HUES48 (cell line): ENCODE results near the gene TICRR.

Experiments used
- H3K27ac ChIP-seq: one replicate; pipeline ENCODE4 v1.7.0; 2013; ENCODE audit warnings: low read depth, low read length, inconsistent platforms
- H3K27me3 ChIP-seq: 2 replicates; pipeline ENCODE4 v1.6.1; 2013; ENCODE audit warnings: mild to moderate bottlenecking, low read length; ENCODE audit not compliant: control insufficient read depth, insufficient read depth
- H3K36me3 ChIP-seq: 2 replicates; pipeline ENCODE4 v1.6.1; 2013; ENCODE audit warnings: low read length; ENCODE audit not compliant: control insufficient read depth, insufficient read depth
- H3K4me1 ChIP-seq: 2 replicates; pipeline ENCODE4 v1.6.1; 2013; ENCODE audit warnings: mild to moderate bottlenecking, low read length; ENCODE audit not compliant: control insufficient read depth, insufficient read depth
- H3K4me3 ChIP-seq: 2 replicates; pipeline ENCODE4 v1.5.1; 2013; ENCODE audit warnings: mild to moderate bottlenecking, low read depth, low read length
- H3K9ac ChIP-seq: 2 replicates; pipeline ENCODE4 v1.6.1; 2013; ENCODE audit warnings: mild to moderate bottlenecking, low read depth, low read length, moderate library complexity
- H3K9me3 ChIP-seq: 2 replicates; pipeline ENCODE4 v1.6.1; 2013; ENCODE audit warnings: low read length; ENCODE audit not compliant: control insufficient read depth, insufficient read depth

The TICRR gene

GRCh38 chr15:89646416-89647141, 71.3 kb downstream of the TICRR start:
- peaks cover 54% of the 10 kb centered on the region for H3K36me3 ChIP-seq
- H3K27ac ChIP-seq = no peak overlapping the region
- no peaks in the 10 kb centered on the region for H3K4me1 ChIP-seq
- H3K27me3 ChIP-seq = no peaks in the 10 kb centered on the region
- H3K4me3 ChIP-seq = no peak overlapping the region
- no peaks in the 10 kb centered on the region for H3K9me3 ChIP-seq
- no peak overlapping the region for H3K9ac ChIP-seq

- H3K36me3 ChIP-seq = peaks cover 52% of the 10 kb centered on the region
- H3K4me1 ChIP-seq = no peaks in the 10 kb centered on the region
- no peak overlapping the region for H3K9ac ChIP-seq
- no peaks in the 10 kb centered on the region for H3K27me3 ChIP-seq
- H3K27ac ChIP-seq = no peak overlapping the region
- no peak overlapping the region; the same call in 1 of the 2 replicates for H3K4me3 ChIP-seq
- no peaks in the 10 kb centered on the region for H3K9me3 ChIP-seq
These were observed 72.1 kb downstream of the TICRR start for GRCh38 chr15:89647191-89647851.

GRCh38 chr15:89648106-89649012, 73.1 kb downstream of the TICRR start:
- Histone ChIP-seq H3K27me3 (no peaks in the 10 kb centered on the region), H3K4me1 (no peaks in the 10 kb centered on the region), H3K9me3 (no peaks in the 10 kb centered on the region), H3K27ac (no peak overlapping the region), H3K4me3 (no peak overlapping the region), H3K36me3 (peaks cover 44% of the 10 kb centered on the region), H3K9ac (no peak overlapping the region)

- Histone ChIP-seq H3K36me3 (peaks cover 37% of the 10 kb centered on the region), H3K27me3 (no peaks in the 10 kb centered on the region), H3K9ac (no peak overlapping the region), H3K4me3 (no peak overlapping the region), H3K27ac (no peak overlapping the region), H3K9me3 (no peaks in the 10 kb centered on the region), H3K4me1 (no peaks in the 10 kb centered on the region)
These were observed 73.8 kb downstream of the TICRR start for GRCh38 chr15:89649013-89649625.

- Histone ChIP-seq H3K27ac (no peak overlapping the region), H3K4me3 (no peak overlapping the region), H3K9me3 (no peaks in the 10 kb centered on the region), H3K9ac (no peak overlapping the region), H3K4me1 (peaks cover 4% of the 10 kb centered on the region; the same call in 1 of the 2 replicates), H3K27me3 (no peaks in the 10 kb centered on the region), H3K36me3 (peaks cover 33% of the 10 kb centered on the region)
These were observed 74.4 kb downstream of the TICRR start for GRCh38 chr15:89649716-89650115.

- H3K4me1 ChIP-seq = peaks cover 4% of the 10 kb centered on the region; the same call in 1 of the 2 replicates
- H3K36me3 ChIP-seq = peaks cover 12% of the 10 kb centered on the region
- H3K27ac ChIP-seq = no peak overlapping the region
- no peak overlapping the region for H3K4me3 ChIP-seq
- H3K27me3 ChIP-seq = no peaks in the 10 kb centered on the region
- H3K9ac ChIP-seq = no peak overlapping the region
- H3K9me3 ChIP-seq = no peaks in the 10 kb centered on the region
These were observed 76.9 kb downstream of the TICRR start for GRCh38 chr15:89652131-89652530.

- peaks cover 4% of the 10 kb centered on the region; the same call in 1 of the 2 replicates for H3K4me1 ChIP-seq
- H3K27ac ChIP-seq = no peak overlapping the region
- no peak overlapping the region for H3K4me3 ChIP-seq
- no peak overlapping the region for H3K9ac ChIP-seq
- no peaks in the 10 kb centered on the region for H3K9me3 ChIP-seq
- H3K36me3 ChIP-seq = peaks cover 12% of the 10 kb centered on the region
- no peaks in the 10 kb centered on the region for H3K27me3 ChIP-seq
These were observed 77.4 kb downstream of the TICRR start for GRCh38 chr15:89652666-89653065.

GRCh38 chr15:89653578-89653977, 78.3 kb downstream of the TICRR start:
- no peak overlapping the region for H3K27ac ChIP-seq
- H3K4me1 ChIP-seq = peaks cover 4% of the 10 kb centered on the region; the same call in 1 of the 2 replicates
- no peaks in the 10 kb centered on the region for H3K27me3 ChIP-seq
- no peak overlapping the region for H3K9ac ChIP-seq
- peaks cover 12% of the 10 kb centered on the region for H3K36me3 ChIP-seq
- no peak overlapping the region for H3K4me3 ChIP-seq
- no peaks in the 10 kb centered on the region for H3K9me3 ChIP-seq

- Histone ChIP-seq H3K36me3 (peaks cover 12% of the 10 kb centered on the region), H3K27ac (no peak overlapping the region), H3K9me3 (no peaks in the 10 kb centered on the region), H3K9ac (0 out of 2 replicates have a peak overlapping the region, but pooled peaks have one; percentile 57), H3K27me3 (no peaks in the 10 kb centered on the region), H3K4me1 (peaks cover 4% of the 10 kb centered on the region; the same call in 1 of the 2 replicates), H3K4me3 (peak overlapping the region; percentile 94)
These were observed 79.1 kb downstream of the TICRR start for GRCh38 chr15:89654301-89654761.
